Measurements from ENCODE around the gene GPAT2. TPM values are rescaled to one million over a fixed set of nuclear protein-coding genes. Genes with fewer than 3 reads are reported as not detected.
"Not testable (repeated sequence)": the region's sequence is repeated elsewhere in the genome, so short reads cannot be mapped to it uniquely, and the experiment has no call there.

Gene GPAT2, protein sequence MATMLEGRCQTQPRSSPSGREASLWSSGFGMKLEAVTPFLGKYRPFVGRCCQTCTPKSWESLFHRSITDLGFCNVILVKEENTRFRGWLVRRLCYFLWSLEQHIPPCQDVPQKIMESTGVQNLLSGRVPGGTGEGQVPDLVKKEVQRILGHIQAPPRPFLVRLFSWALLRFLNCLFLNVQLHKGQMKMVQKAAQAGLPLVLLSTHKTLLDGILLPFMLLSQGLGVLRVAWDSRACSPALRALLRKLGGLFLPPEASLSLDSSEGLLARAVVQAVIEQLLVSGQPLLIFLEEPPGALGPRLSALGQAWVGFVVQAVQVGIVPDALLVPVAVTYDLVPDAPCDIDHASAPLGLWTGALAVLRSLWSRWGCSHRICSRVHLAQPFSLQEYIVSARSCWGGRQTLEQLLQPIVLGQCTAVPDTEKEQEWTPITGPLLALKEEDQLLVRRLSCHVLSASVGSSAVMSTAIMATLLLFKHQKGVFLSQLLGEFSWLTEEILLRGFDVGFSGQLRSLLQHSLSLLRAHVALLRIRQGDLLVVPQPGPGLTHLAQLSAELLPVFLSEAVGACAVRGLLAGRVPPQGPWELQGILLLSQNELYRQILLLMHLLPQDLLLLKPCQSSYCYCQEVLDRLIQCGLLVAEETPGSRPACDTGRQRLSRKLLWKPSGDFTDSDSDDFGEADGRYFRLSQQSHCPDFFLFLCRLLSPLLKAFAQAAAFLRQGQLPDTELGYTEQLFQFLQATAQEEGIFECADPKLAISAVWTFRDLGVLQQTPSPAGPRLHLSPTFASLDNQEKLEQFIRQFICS
- total RNA-seq (ENCODE audit: unreplicated experiment) = 0.15 TPM
- long read RNA-seq = 0 reads

DNA sequence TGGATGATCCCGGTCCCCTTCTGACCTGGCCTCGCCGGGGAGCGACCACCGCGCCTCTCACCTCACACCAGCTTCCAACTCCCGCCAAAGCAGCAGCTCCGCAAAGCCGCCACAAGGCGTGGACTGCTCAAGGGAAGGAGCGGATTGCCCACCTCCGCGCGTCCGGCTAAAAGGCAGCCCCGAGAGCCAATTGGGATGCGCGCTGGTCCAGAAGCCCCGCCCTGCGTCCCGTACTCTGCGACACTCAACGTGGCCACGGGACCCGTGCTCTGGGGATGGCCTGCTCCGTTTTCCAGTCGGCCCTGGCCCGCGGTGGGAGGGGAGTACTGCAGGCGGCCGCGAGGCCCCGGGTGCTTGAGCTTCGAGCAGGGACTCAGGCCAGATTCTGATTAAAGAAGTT, at the start of gene GPAT2:
TSS of gene GPAT2 (minus strand) at position 125 of the 400 bp plus-strand sequence. CDS start 2,557 bp downstream, outside the sequence.
- not testable (repeated sequence) for H3K36me3 Mint-ChIP-seq (ENCODE audit: low read depth, unreplicated experiment); H3K4me3 Mint-ChIP-seq (ENCODE audit: unreplicated experiment); H3K9me3 Mint-ChIP-seq (ENCODE audit: unreplicated experiment)

DNA sequence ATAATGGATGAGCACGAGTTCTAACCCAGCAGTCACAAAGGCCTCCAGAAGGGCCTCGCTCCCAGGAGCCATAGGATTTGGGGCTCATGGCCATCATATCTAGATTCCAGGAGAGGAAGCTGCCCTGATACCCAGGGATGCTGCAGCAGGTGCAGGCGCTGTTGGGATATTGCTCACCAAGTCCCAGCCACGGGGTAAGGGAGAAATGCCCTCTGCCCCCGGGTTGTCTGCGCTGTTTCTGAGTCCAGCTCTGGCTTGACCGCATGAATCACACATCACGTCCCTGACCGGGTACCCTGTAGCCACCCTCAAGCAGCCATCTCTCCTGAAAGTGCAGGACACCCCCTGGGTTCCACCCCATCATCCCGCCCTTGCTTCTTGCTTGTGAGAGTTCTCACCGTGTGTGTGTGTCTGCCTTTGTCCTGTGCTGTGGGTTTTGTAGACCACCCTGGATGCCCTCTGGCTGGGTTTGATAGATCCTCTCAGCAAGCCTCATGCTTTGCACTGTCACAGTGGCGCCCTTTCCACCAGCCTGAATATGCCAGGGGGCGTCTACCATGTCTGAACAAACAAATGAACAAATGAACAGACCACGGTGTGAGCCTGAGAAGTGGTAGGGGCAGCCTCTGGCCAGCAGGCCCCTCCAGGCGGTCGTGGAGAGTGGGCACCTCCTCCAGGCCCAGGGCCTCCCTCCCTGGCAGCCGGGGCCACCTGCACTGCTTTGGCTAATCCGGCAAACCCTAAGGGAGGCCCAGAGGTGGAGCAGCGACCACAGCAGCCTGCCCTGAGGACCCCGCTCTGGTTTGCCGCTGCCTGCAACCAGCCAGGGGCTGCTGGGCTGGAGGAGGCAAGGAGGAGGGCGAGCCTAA, 49.5 kb upstream of the GPAT2 start:
- no peak for DNase-seq (ENCODE audit: low spot score)

More for the DNA sequence above, at the start of gene GPAT2:
- not testable (repeated sequence) for DNase-seq (ENCODE audit: low spot score); H3K4me1 Mint-ChIP-seq (ENCODE audit: unreplicated experiment); H3K27me3 Mint-ChIP-seq (ENCODE audit: unreplicated experiment); H3K27ac Mint-ChIP-seq (ENCODE audit: unreplicated experiment)

DNA sequence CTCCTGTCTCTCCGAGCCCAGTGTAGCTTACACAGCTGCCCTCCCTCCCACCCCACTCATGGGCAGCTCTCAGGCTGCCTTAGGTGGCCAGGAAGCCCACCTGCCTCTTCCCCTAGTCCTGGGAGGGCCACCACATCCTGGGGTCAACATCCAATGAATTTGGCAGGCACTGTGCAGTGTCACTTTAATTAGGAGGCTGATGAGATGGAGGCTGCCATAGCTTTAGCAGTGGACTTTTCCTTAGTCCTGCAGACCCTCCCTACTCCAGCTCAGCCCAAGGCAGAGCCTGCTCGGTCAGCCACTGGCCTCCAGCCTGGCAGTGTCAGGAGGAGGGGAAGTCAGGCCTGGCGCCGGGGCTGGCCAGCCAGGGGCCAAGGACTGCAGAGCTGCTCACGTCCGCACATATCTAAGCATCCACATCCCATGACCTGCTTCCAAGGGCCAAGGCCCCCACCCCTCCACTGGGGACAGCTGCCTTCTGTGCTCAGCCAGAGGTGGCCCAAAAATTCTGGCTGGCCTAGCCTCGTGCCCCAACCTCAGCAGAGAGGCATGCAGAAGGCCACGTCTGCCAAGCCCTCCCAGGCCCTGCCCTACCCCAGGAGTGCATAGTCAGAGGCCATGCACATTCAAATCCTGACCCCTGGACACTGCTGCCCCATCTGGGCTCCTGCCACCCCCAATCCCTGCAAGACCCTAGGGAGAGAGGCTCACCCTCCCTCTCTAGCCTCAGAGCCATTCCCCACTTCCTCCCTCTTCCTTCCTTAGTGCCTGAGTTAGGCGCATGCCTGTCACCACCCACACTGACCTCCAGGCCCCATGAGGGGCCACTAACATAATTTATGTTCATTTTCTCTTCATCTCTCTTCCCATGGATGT, 48.6 kb upstream of the GPAT2 start:
- DNase-seq (ENCODE audit: low spot score) = no peak
- TF ChIP-seq, protein P1, sequence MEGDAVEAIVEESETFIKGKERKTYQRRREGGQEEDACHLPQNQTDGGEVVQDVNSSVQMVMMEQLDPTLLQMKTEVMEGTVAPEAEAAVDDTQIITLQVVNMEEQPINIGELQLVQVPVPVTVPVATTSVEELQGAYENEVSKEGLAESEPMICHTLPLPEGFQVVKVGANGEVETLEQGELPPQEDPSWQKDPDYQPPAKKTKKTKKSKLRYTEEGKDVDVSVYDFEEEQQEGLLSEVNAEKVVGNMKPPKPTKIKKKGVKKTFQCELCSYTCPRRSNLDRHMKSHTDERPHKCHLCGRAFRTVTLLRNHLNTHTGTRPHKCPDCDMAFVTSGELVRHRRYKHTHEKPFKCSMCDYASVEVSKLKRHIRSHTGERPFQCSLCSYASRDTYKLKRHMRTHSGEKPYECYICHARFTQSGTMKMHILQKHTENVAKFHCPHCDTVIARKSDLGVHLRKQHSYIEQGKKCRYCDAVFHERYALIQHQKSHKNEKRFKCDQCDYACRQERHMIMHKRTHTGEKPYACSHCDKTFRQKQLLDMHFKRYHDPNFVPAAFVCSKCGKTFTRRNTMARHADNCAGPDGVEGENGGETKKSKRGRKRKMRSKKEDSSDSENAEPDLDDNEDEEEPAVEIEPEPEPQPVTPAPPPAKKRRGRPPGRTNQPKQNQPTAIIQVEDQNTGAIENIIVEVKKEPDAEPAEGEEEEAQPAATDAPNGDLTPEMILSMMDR (IDR thresholded peaks at IDR 0.05; ENCODE audit: unreplicated experiment) = no peak
- Mint-ChIP-seq H3K9me3 (ENCODE audit: unreplicated experiment) (no peaks in the 10 kb centered on the region), H3K27me3 (ENCODE audit: unreplicated experiment) (peaks cover 5% of the 10 kb centered on the region), H3K36me3 (ENCODE audit: low read depth, unreplicated experiment) (no peaks in the 10 kb centered on the region), H3K4me3 (ENCODE audit: unreplicated experiment) (no peak overlapping the region), H3K4me1 (ENCODE audit: unreplicated experiment) (no peaks in the 10 kb centered on the region), H3K27ac (ENCODE audit: unreplicated experiment) (no peak overlapping the region)

More for the DNA sequence above, 49.5 kb upstream of the GPAT2 start:
- Mint-ChIP-seq H3K27me3 (ENCODE audit: unreplicated experiment) (peaks cover 3% of the 10 kb centered on the region), H3K4me1 (ENCODE audit: unreplicated experiment) (no peaks in the 10 kb centered on the region), H3K4me3 (ENCODE audit: unreplicated experiment) (no peak overlapping the region), H3K27ac (ENCODE audit: unreplicated experiment) (no peak overlapping the region), H3K36me3 (ENCODE audit: low read depth, unreplicated experiment) (no peaks in the 10 kb centered on the region), H3K9me3 (ENCODE audit: unreplicated experiment) (no peaks in the 10 kb centered on the region)
- TF ChIP-seq, protein P1 (IDR thresholded peaks at IDR 0.05; ENCODE audit: unreplicated experiment) = no peak

DNA sequence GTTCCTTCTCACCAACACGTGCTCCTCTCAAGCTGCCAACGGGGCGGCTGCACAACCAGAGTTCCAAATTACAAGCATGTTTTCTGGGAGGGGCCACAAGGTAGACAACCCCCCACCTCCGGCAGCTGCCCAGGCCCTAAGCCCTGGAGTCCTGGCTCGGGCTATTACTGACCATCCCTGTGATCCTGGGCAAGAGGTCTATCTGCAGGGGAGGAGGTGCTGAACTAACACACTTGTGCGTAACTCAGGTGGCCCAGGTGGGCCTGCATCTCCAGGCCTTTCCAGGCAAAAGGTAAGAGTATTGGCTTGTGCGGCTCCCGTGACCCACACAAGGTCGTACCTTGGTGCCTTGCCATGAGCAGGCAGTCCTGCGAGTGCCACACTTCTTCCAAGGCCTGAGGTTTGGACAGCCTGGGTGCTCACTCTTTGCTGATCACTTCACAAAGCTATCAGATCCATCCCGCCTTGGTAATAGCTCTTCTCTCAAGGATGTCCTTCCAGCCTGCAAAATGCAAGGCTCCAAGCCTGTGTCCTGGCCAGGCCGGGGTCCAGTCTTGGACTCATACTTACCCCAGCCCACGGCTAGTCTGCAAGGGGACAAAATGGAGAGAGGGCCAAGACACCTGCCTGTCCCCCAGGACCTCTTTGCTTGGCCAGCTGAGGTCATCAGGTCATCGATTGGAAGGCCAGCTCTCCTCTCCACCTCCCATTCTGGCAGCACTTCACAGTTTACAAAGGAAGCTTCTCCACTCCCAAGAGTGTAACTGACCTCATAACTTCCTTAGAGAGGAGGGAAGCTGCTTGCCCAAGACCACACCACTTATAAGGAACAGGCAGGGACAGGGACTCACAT, 47.7 kb upstream of the GPAT2 start:
- H3K27ac Mint-ChIP-seq (ENCODE audit: unreplicated experiment) = no peak overlapping the region
- no peaks in the 10 kb centered on the region for H3K36me3 Mint-ChIP-seq (ENCODE audit: low read depth, unreplicated experiment)
- H3K4me1 Mint-ChIP-seq (ENCODE audit: unreplicated experiment) = no peaks in the 10 kb centered on the region
- H3K27me3 Mint-ChIP-seq (ENCODE audit: unreplicated experiment) = peaks cover 5% of the 10 kb centered on the region
- TF ChIP-seq, protein P1 (IDR thresholded peaks at IDR 0.05; ENCODE audit: unreplicated experiment) = no peak
- H3K9me3 Mint-ChIP-seq (ENCODE audit: unreplicated experiment) = no peaks in the 10 kb centered on the region
- DNase-seq (ENCODE audit: low spot score) = no peak
- H3K4me3 Mint-ChIP-seq (ENCODE audit: unreplicated experiment) = no peak overlapping the region
